ENCODE results near the gene NUP214.

NUP214 gene

DNA sequence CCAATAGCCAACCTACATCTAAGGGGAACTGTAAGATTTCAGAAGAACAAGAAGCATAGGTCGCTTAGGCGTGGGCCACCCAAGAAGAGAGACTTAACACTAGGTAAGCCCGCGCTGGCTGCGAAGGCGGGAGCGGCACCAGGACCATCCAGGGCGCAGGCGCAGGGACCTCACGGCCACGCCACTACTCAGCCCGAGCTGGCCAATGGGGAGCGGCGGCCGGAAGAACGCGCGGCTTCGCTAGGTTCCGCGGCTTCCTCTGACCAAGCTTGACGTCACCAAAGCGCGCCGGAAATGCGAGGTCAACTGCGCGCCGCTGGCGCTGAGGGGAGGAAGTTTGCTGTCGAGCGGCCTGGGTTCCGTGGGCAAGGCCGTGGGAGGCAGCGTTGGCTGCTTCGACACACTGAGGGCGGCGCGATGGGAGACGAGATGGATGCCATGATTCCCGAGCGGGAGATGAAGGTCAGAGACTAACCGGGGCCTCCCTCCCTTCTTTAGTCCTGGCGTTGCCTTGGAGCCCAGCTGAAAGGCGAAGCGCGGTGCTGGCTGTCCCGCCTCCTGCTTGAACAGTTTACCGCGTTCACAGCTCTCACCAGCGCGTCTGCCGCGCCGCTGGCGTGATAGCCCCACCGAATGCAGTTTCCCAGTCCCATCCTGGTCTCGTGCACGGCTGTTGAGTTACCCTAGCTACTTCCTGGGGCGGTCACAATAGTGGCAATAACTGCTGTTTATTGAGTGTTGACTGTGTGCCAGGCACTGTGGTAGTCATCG lies at the start of gene NUP214:
NUP214 (plus strand) TSS at position 299 of the 771 bp plus-strand sequence; CDS start at position 418, 119 bp downstream.
- DNase-seq = peak; percentile 54

- no peak for DNase-seq
Observed at GRCh38 chr9:131076347-131077195, 48.8 kb upstream of the NUP214 start.

GRCh38 chr9:131078427-131079366 lies 46.7 kb upstream of the NUP214 start:
- no peak for DNase-seq

GRCh38 chr9:131080589-131080988 lies 44.8 kb upstream of the NUP214 start:
- no peak for DNase-seq

GRCh38 chr9:131081868-131082267 lies 43.5 kb upstream of the NUP214 start:
- no peak for DNase-seq

DNA sequence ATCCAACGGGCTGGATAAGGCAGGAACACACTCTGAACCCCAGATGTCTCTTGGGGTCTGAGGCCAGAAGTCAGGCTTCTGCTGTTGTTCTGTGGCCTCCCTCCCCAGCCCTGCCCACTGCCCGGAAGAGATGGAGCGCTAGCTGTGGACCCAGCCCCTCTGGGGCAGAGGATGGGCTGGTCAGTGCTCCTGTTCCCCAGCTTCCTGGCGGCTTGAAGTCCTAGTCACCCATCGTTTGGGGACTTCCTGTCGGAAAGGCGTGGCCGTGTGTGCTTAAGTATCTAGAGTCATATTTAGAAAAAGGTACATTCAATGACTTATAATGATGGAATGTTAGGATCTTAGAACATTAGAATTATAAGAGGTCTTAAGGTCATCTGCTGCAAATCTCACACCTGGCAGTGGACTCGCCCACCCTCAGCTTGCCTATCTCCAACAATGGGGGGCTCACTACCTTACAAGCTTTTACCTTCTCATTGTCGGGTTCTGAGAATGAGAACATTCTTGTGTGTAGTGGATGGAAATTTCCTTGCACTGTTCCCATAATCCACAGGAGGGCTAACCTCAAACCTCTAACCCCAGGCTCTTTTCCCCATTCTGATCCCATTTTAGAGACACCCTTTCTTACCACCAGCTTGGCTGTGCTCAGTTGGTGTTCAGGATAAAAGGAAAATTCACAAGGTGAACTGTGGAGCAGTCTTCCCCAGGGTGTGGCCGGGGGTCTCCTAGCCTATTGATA lies 42.4 kb upstream of the NUP214 start:
- no peak for DNase-seq

GRCh38 chr9:131084661-131085369 lies 40.6 kb upstream of the NUP214 start:
- no peak for DNase-seq

DNA sequence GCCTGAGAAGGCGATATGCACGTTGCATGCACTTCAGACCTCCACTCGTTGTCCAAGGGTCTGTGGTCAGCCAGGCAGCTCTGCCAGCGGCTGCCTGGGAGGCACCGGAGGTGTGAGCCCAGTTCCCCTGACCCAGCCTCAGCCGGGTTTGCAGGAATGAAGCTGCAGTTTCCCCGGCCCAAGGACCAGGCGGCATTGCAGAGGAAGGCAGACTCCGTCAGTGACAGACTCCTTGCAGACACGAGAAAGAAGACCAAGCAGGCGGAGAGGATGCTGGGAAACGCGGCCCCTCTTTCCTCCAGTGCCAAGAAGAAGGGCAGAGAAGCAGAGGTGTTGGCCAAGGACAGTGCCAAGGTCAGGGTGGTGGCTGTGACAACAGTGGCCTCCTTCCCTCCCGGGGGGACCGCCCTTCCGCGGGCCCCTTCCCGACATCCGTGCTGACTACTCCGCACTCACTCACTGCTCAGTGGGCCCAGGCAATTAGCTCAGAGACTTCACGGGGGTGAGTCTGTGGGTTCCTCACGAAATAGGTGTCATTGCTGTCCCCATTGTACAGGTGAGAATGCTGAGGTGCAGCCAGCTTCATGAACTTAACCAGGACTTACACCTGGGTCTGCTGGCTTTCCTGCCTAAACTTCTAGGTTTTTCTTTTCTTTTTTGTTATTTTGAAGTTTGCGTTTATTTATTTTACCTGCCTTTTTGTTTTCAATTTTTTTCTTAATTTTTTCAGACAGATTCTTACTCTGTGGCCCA lies 39.8 kb upstream of the NUP214 start:
- no peak for DNase-seq

DNA sequence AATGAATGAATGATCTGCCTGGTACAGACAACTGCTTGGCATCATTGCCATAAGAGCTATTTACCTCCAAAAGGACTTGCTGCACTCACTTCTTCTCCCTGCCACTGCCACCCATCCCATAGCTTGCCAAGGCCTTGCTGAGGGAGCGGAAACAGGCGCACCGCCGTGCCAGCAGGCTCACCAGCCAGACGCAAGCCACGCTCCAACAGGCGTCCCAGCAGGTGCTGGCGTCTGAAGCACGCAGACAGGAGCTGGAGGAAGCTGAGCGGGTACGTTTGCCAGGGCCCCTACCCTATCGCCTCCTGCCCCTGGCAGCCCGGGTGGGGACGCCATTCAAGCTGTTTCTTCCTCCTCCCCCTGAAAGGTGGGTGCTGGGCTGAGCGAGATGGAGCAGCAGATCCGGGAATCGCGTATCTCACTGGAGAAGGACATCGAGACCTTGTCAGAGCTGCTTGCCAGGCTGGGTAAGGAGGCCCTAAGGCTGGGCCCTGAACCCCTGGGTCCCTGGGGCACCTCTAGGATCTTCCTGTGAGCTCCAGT lies 38.0 kb upstream of the NUP214 start:
- DNase-seq = no peak

DNA sequence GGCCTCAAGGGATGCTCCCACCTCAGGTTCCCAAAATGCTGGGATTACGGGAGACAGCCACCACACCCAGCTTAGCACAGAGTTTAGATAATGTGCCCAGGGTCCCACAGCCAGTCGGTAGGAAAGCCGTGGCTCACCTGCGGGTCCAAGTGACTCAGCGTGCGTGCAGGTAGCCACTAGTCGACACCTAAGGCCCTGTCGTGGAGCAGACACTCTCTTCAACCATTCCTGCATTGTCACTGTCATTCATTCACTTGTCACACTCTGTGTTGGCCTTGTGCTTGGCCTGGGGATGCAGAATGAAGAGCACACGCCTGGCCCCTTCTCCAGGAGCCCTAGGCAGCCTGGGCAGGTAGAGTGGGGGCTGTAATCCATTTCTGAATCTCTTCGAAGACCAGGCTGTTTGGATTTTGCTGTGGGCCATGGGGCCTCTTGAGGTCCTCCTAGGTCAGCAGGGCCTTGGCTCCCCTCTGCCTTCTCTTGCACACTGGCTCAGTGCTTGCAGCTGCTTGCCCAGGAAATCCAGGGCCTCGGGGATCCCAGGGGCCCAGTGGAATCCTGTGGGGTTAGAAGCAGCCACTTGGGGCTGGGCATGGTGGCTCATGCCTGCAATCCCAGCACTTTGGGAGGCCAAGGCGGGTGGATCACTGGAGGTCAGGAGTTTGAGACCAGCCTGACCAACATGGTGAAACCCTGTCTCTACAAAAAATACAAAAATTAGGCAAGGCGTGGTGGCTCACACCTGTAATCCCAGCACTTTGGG lies 35.2 kb upstream of the NUP214 start:
- no peak for DNase-seq

GRCh38 chr9:131091352-131091992 lies 33.9 kb upstream of the NUP214 start:
- no peak for DNase-seq

DNA sequence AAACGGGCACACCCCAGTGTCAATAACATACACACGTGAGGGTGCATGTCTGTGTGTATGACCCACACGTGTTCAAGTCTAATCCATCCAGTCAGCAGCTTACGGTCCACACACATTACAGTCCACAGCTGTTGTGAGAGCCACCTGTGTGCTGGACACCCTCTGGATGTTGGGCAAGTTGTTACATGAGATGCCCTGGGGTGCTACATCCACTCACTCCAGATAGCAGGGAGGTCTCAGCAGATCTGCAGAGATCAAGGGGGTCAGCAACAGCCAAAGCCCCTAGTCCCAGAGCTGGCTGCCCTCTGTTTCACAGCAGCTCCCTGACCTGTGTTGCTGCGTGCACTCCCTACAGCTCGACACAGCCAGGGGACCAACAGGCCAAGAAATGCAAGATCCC lies 33.4 kb upstream of the NUP214 start:
- DNase-seq = no peak

DNA sequence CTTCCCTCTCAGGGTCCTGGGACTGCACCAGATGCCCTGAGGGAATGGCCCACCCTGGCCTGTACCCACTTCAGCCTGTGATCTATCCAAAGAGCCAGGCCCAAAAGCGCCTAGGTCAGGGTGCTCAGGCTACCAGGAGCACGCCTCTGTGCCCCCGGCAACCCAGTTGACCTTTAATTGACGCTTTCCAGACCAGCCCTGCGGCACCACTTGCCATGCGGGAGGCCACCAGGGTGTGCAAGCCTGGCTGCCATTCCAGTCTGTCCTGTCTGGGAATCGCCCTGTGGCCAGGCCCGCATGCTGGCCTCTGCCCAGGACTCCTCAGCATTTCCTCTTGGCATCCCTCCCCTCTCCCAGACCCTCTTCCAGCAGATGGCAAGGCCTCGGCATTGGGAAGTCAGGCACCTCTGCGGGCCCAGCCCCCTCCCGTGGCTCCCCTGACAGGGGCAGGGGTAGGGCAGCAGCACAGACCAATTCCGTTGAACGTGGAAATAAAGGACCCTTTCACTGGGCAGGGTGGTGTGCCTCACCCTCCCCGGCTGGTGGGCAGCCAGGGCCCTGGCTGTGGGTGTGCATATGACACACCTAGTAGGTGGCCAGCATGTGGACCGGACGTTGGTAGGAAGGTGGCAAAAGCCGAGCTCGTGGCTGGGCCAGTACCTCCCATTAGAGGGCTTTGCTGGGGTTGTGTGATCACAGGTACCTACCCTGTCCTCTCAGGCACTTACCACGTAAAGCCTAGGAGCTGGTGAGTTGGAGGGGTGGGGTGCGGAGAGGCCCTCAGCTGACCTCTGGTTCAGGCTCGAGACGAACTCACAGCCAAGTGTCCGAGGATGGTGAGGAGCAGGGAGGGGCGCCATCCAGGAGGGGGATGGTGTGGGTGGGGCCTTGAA lies 32.6 kb upstream of the NUP214 start:
- DNase-seq = no peak

GRCh38 chr9:131094015-131094414 lies 31.4 kb upstream of the NUP214 start:
- DNase-seq = no peak

DNA sequence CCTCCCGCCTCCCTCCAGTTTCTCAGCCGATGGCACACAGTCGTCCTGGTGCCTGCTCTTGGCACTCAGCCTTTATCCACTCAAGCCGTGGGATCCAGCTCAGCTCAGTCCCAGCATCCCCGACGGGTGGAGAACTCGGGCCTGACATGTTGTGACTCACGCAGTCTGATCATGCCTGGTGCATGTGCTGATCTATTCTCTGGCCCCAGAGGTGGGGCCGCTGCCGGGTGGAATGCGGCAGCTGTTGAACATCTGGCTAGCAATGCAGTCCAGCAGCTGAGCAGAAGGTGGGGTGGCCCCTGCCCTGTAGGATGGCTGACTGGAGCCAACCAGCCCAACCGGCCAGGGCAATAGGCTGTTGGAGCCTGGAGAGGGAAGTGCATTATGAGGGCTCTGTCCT lies 30.8 kb upstream of the NUP214 start:
- DNase-seq = no peak

DNA sequence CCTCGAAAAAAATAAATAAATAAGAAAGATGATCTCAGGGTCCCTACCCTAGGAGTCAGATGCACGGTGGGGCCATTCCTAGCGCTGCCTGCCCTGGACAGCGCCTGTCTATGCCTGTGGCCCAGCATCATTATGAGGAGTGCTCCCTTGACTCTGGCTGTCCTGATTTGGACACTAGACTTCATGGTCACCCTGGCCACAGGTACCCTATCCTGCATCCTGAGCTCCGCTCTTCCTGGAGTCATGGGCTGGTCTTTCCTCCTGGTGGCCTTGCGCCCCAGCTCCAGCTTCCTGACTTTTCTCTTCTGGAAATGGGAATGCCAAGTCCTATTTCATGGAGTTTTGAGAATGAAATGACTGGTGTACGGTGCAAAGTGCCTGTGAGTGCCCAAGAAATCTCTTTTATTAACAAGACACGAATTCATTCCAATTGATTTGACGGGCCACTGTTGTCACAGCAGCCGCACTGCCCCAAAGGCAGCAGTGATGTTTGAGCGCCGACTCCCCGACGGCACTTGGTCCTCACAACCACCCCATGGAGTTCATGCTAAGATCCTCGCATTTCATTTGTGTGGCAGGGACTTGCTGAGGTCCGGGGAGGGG lies 29.6 kb upstream of the NUP214 start:
- DNase-seq = no peak

GRCh38 chr9:131096269-131097125 lies 28.9 kb upstream of the NUP214 start, which contains the start of gene AIF1L:
Gene AIF1L, plus strand, starts transcription at chr9:131096531. Its CDS starts 99 bp downstream, at chr9:131096630.
- DNase-seq = no peak

Measured in NCI-H187 treated with DMSO at 0.1 percent for 48 hours (cell line).